K562 (cell line): ENCODE measurements around the gene TRMT1. TPM values are rescaled to one million over a fixed set of nuclear protein-coding genes. Genes with fewer than 3 reads are reported as not detected.

Source experiments
- ATAC-seq: fragments of 200-7000 bp; cut with Tn5 transposase; 3 replicates; pipeline ENCODE4 v1.9.1; 2020; ENCODE audit warnings: moderate library complexity
- BruUV-seq: library from RNA; stranded (reverse); fragments of 400-500 nt; replicated peaks from 2 replicates; lab custom pipeline; 2021; lab: Mats Ljungman, UMichigan
- CTCF ChIA-PET: fragments of 300-600 bp; formaldehyde crosslinking; extraction: SDS; loops from one replicate; lab custom pipeline; 2021; ENCODE audit warnings: low intra/inter-chr PET ratio; lab: Yijun Ruan, JAX
- POLR2A ChIA-PET: fragments of 300-600, 350-650 bp; sonication (Branson Sonifier 250); formaldehyde crosslinking; extraction: SDS; loops from one replicate; lab custom pipeline; 2021; ENCODE audit warnings: antibody characterized with exemption, inconsistent platforms; lab: Yijun Ruan, JAX
- DNase-seq, 4 experiments: peaks; one replicate each; pipeline versions ENCODE4 v3.0.0 to v3.0.0-alpha.2; 2011 to 2018; ENCODE audit warnings: low spot score in 3 of 4, mixed read lengths in 3 of 4; ENCODE audit errors: extremely low read depth in 1 of 4
- FAIRE-seq: peaks from 2 replicates; lab custom pipeline; 2011; peaks lifted over from hg19 to GRCh38; lab: Jason Lieb, UNC
- H2AFZ ChIP-seq: 2 replicates; pipeline ENCODE4 v1.6.0; 2011; ENCODE audit warnings: low read depth, low read length, control low read depth, inconsistent platforms
- H3K27ac ChIP-seq: fragments of 200-600 bp; 3 replicates; pipeline ENCODE4 v1.8.0; 2011; ENCODE audit warnings: low read depth, mild to moderate bottlenecking, control low read depth, inconsistent platforms, low read length, moderate library complexity, mixed read lengths; ENCODE audit errors: extremely low read depth
- H3K27me3 ChIP-seq, 2 experiments: fragments of 300-600 bp in 1 of 2; 2 replicates in 1 of 2; 3 replicates in 1 of 2; pipeline versions ENCODE4 v1.6.0 to v1.8.0; 2011; ENCODE audit warnings: inconsistent platforms in 2 of 2, low read length in 2 of 2, mild to moderate bottlenecking in 1 of 2, mixed read lengths in 1 of 2, moderate library complexity in 1 of 2; ENCODE audit not compliant: control insufficient read depth in 2 of 2, insufficient read depth in 2 of 2
- H3K36me3 ChIP-seq: fragments of 300-600 bp; 3 replicates; pipeline ENCODE4 v1.8.0; 2011; ENCODE audit warnings: mild to moderate bottlenecking, low read length, inconsistent platforms; ENCODE audit not compliant: control insufficient read depth, insufficient read depth
- H3K4me1 ChIP-seq, 2 experiments: fragments of 200-600 bp in 1 of 2; replicated peaks in 1 of 2; 2 replicates in 1 of 2; 3 replicates in 1 of 2; pipeline versions ENCODE4 v1.5.1 to v1.8.0; 2011; ENCODE audit warnings: inconsistent platforms in 2 of 2, low read length in 2 of 2, mild to moderate bottlenecking in 1 of 2, mixed read lengths in 1 of 2, moderate library complexity in 1 of 2; ENCODE audit not compliant: control insufficient read depth in 2 of 2, insufficient read depth in 2 of 2
- H3K4me2 ChIP-seq: 2 replicates; pipeline ENCODE4 v1.6.1; 2011; ENCODE audit warnings: low read length, control low read depth, inconsistent platforms, mixed read lengths; ENCODE audit not compliant: insufficient read depth
- H3K4me3 ChIP-seq: fragments of 200-600 bp; sonication (generic), shearing (Covaris generic); 2 replicates; pipeline ENCODE4 v1.5.1; 2016; ENCODE audit warnings: control low read depth, inconsistent platforms
- H3K79me2 ChIP-seq: fragments of 200-600 bp; 3 replicates; pipeline ENCODE4 v1.8.0; 2011; ENCODE audit warnings: low read length, inconsistent platforms; ENCODE audit not compliant: control insufficient read depth, insufficient read depth
- H3K9ac ChIP-seq, 2 experiments: 2 replicates each; pipeline versions ENCODE4 v1.6.0 to v1.6.1; 2011; ENCODE audit warnings: low read depth in 2 of 2, low read length in 2 of 2, control low read depth in 1 of 2, inconsistent platforms in 1 of 2, mild to moderate bottlenecking in 1 of 2, mixed read lengths in 1 of 2; ENCODE audit not compliant: insufficient read depth in 1 of 2
- H3K9me1 ChIP-seq: one replicate; pipeline ENCODE4 v1.6.0; 2011; ENCODE audit warnings: inconsistent platforms, mild to moderate bottlenecking, low read length, moderate library complexity; ENCODE audit not compliant: control insufficient read depth, insufficient read depth
- H3K9me3 ChIP-seq: replicated peaks from 2 replicates; pipeline ENCODE4 v1.5.1; 2011; ENCODE audit warnings: low read depth, low read length, inconsistent platforms; ENCODE audit not compliant: control insufficient read depth, insufficient read depth
- H4K20me1 ChIP-seq: replicated peaks from 2 replicates; pipeline ENCODE4 v1.6.1; 2011; ENCODE audit warnings: low read length, inconsistent platforms, mixed read lengths; ENCODE audit not compliant: control insufficient read depth, insufficient read depth
- DMBX1 ChIP-seq: fragments of 250-450 bp; sonication (Bioruptor Pico); IDR thresholded peaks from 2 replicates; pipeline ENCODE4 v1.8.0; 2022; ENCODE audit warnings: inconsistent platforms, mild to moderate bottlenecking, moderate library complexity, borderline replicate concordance
- NFATC3 ChIP-seq: fragments of 450-650 bp; IDR thresholded peaks from 2 replicates; pipeline ENCODE4 v1.6.1; 2017; ENCODE audit warnings: mild to moderate bottlenecking
- NR4A1 ChIP-seq, 2 experiments: fragments of 250-450 bp in 1 of 2; fragments of 450-650 bp in 1 of 2; sonication (Bioruptor Pico) in 1 of 2; IDR thresholded peaks; 2 replicates each; pipeline versions ENCODE4 v1.4.0 to v1.6.1; 2016 to 2020; ENCODE audit warnings: mild to moderate bottlenecking in 2 of 2, missing compliant biosample characterization in 1 of 2, missing genetic modification characterization in 1 of 2, moderate library complexity in 1 of 2
- POLR2G ChIP-seq: fragments of 200-400 bp; formaldehyde crosslinking; IDR thresholded peaks from 2 replicates; pipeline ENCODE4 v1.6.1; 2017; ENCODE audit warnings: low read depth, mild to moderate bottlenecking, antibody characterized with exemption, low read length, moderate library complexity
- RBFOX2 ChIP-seq: fragments of 200-400 bp; formaldehyde crosslinking; IDR thresholded peaks from 2 replicates; pipeline ENCODE4 v1.6.1; 2017; ENCODE audit warnings: low read depth, mild to moderate bottlenecking, low read length, moderate library complexity
- TBL1XR1 ChIP-seq, 2 experiments: IDR thresholded peaks; 2 replicates each; pipeline ENCODE4 v1.6.1; 2012; ENCODE audit warnings: improper control_type of control experiment in 2 of 2, low read length in 2 of 2, mild to moderate bottlenecking in 1 of 2
- ZBTB17 ChIP-seq: fragments of 450-650 bp; formaldehyde crosslinking; IDR thresholded peaks from 2 replicates; pipeline ENCODE4 v1.4.0; 2020; ENCODE audit warnings: mild to moderate bottlenecking
- ZBTB7A ChIP-seq: IDR thresholded peaks from 2 replicates; pipeline ENCODE4 v1.6.1; 2011; ENCODE audit warnings: low read depth, mild to moderate bottlenecking, low read length, moderate library complexity, borderline replicate concordance; ENCODE audit not compliant: control insufficient read depth
- ZNF263 ChIP-seq: sonication (generic); formaldehyde crosslinking; IDR thresholded peaks from 2 replicates; pipeline ENCODE4 v1.8.0; 2022; ENCODE audit warnings: mild to moderate bottlenecking, missing genetic modification reagents, borderline replicate concordance
- ZNF41 ChIP-seq: fragments of 250-450 bp; sonication (Bioruptor Pico); conservative IDR thresholded peaks from 2 replicates; pipeline ENCODE4 v1.4.0; 2020; ENCODE audit warnings: mild to moderate bottlenecking
- WGBS: fragments of 100-300 bp; shearing (Covaris generic); methylation state at CpG from one replicate; pipeline ENCODE4 v1.1.6; 2016; ENCODE audit warnings: low coverage, mixed read lengths; ENCODE audit not compliant: insufficient coverage; ENCODE audit errors: missing lambda C conversion rate; 5-methylcytosine and 5-hydroxymethylcytosine counted together
- in situ Hi-C: fragments of 300-500 bp; cut with MboI; formaldehyde crosslinking; loops from 4 replicates; pipeline ENCODE4 v1.15.0; 2018; ENCODE audit warnings: inconsistent platforms, mixed read lengths
- intact Hi-C: fragments of 100-400 bp; cut with micrococcal nuclease; formaldehyde crosslinking; loops from 2 replicates; pipeline ENCODE4 v1.14.2; 2022
- polyA plus RNA-seq, 8 experiments: library from polyadenylated mRNA; depleted of rRNA in 4 of 8; stranded (reverse) in 5 of 8; unstranded in 3 of 8; fragments of >200 nt; fragmentation: Nextera tagmentation in 2 of 8; fragmentation: Illumina TruSeq in 1 of 8; extraction: Ambion mirVana in 2 of 8; extraction: Trizol in 1 of 8; gene quantifications; 2 replicates each; pipeline versions ENCODE4 v1.2.1 to v1.2.3, GENCODE V29; 2011 to 2014; ENCODE audit warnings: inconsistent platforms in 1 of 8, missing spikeins in 1 of 8
- total RNA-seq, 7 experiments: library from RNA; depleted of rRNA in 6 of 7; stranded (reverse); fragments of >200 nt in 6 of 7; fragmentation: Illumina TruSeq in 2 of 7; extraction: Trizol in 2 of 7; gene quantifications; 2 replicates each; pipeline versions ENCODE4 v1.2.1 to v1.2.3, GENCODE V29; 2011 to 2021; ENCODE audit warnings: low replicate concordance in 1 of 7
- TF ChIP-seq, protein P1 (sequence below): fragments of 250-450 bp; sonication (Bioruptor Pico); IDR thresholded peaks from 2 replicates; pipeline ENCODE4 v1.5.0; 2021; ENCODE audit warnings: mild to moderate bottlenecking, moderate library complexity
- TF ChIP-seq, protein P2 (sequence below): sonication (generic); formaldehyde crosslinking; IDR thresholded peaks from 2 replicates; pipeline ENCODE4 v1.9.0; 2022; ENCODE audit warnings: mild to moderate bottlenecking, missing genetic modification reagents

TRMT1 gene
- total and polyA plus RNA-seq, 9 of the 15 experiments (the other 6 are each of a cell fraction or from before 2014, with no cell fraction given), result 5.8 to 158 (median 54.3) TPM

DNA sequence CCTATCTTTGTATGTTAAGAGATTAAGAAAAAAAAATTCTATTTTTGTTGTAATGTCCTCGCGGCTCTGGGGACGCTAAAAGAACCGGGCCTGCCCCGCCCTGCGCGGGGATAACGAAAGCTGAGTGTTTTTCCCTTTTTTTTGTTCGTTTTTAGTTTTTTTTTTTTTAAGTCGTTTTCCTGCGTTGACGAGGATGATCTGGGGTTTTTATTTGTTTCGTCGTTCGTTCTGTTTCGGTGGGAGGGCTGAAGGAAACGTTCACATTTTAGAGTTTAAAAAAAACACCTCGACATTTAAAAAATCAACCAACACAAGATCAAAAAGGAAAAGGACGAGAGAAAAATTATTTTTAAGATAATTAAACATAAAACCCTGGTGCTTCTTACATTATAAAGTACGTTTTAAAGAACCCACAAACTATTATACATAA is 19.5 kb downstream of the TRMT1 start (continued):
- TF ChIP-seq, protein P1, sequence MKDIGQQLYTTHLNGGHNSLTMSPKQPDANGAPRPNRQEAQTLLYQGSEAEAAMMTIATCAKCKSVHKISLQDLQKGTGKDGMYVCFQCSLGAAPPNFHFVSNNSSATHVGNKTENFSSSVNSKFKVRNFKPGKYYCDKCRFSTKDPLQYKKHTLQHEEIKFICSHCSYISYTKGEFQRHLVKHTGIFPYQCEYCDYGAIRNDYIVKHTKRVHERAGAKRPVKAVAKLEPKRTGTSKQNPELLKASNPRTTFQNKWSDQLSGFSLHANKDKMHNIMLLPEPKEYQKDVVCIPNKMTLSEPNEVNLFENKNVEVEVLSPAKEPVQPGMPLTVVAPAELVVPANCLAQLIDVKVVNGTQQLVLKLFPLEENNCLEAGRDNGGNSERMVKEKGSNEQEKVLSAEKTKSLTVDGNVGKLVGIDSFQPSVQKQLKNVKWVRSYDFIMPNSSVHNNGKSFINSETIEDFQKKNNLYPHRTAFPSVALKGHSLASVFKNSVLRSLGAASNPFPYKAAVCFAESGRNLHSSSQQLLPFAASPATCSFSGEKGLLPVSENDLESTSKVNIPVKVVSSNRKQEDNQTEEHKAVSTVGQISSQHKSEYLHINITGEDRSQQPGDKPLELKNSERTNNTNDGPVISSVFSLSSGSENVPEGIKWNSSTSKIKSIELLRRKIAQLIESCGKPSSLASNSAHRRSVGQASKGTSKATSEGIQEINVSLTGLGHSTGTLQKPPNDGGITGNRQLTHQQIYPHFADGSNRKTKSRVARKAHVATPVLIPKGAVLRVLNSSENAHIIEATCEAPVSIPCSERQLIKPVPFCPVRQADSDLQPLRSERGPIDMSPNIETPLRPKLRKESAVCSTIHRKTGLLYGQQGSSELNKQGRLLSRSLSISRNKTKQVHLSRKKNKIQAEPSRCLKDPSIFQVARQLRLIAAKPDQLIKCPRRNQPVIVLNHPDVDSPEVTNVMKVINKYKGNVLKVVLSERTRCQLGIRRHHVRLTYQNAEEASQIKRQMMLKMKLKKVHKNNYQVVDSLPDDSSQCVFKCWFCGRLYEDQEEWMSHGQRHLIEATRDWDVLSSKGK, result no peak

DNA sequence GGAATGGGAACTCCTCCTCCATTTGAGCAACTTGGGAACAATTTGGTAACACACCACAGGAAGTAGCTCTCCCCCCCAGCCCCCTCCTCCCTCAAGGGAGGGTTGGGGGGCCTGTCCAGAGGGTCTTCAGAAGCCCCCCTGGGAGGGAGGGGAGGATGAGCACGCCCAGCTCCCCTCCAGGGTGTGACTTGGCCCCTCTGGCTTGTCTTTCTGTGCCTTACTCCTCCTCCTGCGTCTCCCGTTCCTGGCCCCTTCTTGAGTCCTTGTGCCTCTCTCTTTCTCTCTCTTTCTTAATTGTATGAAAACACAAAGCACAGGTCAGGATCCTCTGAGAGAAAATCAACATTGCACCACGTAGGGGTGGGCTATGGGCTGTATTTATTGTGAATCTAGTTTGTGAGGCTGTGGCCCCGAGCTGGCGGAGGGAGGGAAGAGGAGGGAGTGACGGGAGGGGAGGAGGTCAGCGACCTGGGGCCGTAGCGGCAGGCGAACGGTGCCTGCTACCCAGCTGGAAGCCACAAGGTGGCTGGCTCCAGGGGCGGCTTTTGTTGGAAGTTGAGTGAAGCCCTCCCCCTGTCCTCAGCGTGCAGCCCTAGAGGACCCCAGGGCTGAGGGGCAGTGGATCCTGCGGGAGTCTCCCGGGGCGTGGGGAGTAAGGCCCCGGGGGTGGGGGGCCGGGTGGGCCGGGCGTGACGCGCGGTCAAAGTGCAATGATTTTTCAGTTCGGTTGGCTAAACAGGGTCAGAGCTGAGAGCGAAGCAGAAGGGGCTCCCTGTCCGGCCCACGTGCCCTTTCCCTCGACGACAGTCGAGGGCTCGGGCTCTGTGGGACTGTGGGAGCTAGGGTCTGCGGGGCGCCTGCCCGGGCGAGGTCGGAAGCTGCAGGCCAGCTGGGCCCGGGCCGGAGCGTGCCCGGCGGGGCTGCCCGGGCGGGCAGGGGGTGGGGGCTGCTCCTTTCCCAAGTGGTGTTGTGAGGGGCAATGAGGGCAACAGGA is 20.3 kb downstream of the TRMT1 start:
- Histone ChIP-seq H3K4me1 (peaks cover 36 to 92% of the 10 kb centered on the region in 2 experiments), H3K79me2 (peaks cover 35% of the 10 kb centered on the region), H3K27ac (peak overlapping the region; percentile 98), H3K27me3 (no peaks in the 10 kb centered on the region), H3K9ac (peak overlapping the region; percentile 72 to 80), H3K4me2 (peak overlapping the region; percentile 53), H2AFZ (peak overlapping the region; percentile 85), H3K36me3 (peaks cover 30% of the 10 kb centered on the region), H3K9me3 (no peaks in the 10 kb centered on the region), H3K4me3 (peak overlapping the region; percentile 6; the same call in 1 of the 2 replicates), H3K9me1 (no peaks in the 10 kb centered on the region), H4K20me1 (no peaks in the 10 kb centered on the region)
- CTCF ChIA-PET, result interaction anchor here (2.4 kb wide), 1 partner anchor 113 kb away, joined by 10 read pairs; no protein-coding TSS in a partner anchor
- ATAC-seq, result peak; percentile 62
- intact Hi-C loops (no loop called here), in situ Hi-C loops (no loop called here)
- peak; percentile 91 for FAIRE-seq
- DNase-seq, result peak; percentile 63 to 90 (median 78)
- POLR2A ChIA-PET, result interaction anchor here (0.6 to 2.8 kb wide), 19 partner anchors 8 to 758 kb away, joined by 3 to 14 read pairs (median 3); partner anchors contain the start of genes DAND5, NACC1 and SYCE2
- 17% methylated on average over 35 of the region's 44 CpGs for WGBS
- BruUV-seq, result no TSS peak
- TF ChIP-seq NR4A1 (CRISPR knock-in tag; IDR thresholded peaks at IDR 0.05) (no peak), NR4A1 (tag; IDR thresholded peaks at IDR 0.05) (0 out of 2 replicates have a peak, but pooled peaks have one; percentile 23), NFATC3 (no peak), ZBTB17 (CRISPR knock-in tag) (peak; percentile 50; the same call in 1 of the 2 replicates), POLR2G (peak; percentile 89), DMBX1 (CRISPR knock-in tag) (peak; percentile 63; the same call in 1 of the 2 replicates), ZNF263 (CRISPR knock-in tag) (peak; percentile 6; the same call in 1 of the 2 replicates), ZBTB7A (peak; percentile 82), RBFOX2 (peak; percentile 56), ZNF41 (CRISPR knock-in tag) (peak; percentile 59; the same call in 1 of the 2 replicates), TBL1XR1 (IDR thresholded peaks at IDR 0.05; ENCODE audit: low read length in 2 of 2) (0 out of 4 replicates have a peak, but pooled peaks of 1 of the 2 experiments have one; percentile 7)
- TF ChIP-seq, protein P2, sequence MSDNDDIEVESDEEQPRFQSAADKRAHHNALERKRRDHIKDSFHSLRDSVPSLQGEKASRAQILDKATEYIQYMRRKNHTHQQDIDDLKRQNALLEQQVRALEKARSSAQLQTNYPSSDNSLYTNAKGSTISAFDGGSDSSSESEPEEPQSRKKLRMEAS (CRISPR knock-in tag), result peak; percentile 75
